Natural killer cell treated with Interleukin-12 subunit alpha and Interleukin-12 subunit beta and Interleukin-15 and Interleukin-18, amount 100 ng/mL, for 72 hours (primary cell): ENCODE results near the gene LACTBL1. TPM values are rescaled to one million over a fixed set of nuclear protein-coding genes. Genes with fewer than 3 reads are reported as not detected.
A peak's percentile ranks its signal among the peaks of the same experiment; 100 is the strongest.

ENCODE experiments used
- ATAC-seq, 2 donors: fragments of 150-1000 bp; cut with Tn5 transposase in 1 of 2; sonication (Bioruptor Pico), chemical (Tn5 transposase) in 1 of 2; 2 replicates each; pipeline ENCODE4 v1.10.0; 2021
- DNase-seq: peaks from one replicate; pipeline ENCODE4 v3.0.0; 2022; ENCODE audit warnings: low spot score
- H3K27ac Mint-ChIP-seq, 2 donors: 1 replicate in 1 of 2; 2 replicates in 1 of 2; pipeline ENCODE4 v1.8.0; 2022; ENCODE audit warnings: mixed read lengths in 2 of 2, mild to moderate bottlenecking in 1 of 2, moderate library complexity in 1 of 2
- H3K27me3 Mint-ChIP-seq, 2 donors: 1 replicate in 1 of 2; 2 replicates in 1 of 2; pipeline ENCODE4 v1.8.0; 2022; ENCODE audit warnings: mixed read lengths in 2 of 2
- H3K36me3 Mint-ChIP-seq: one replicate; pipeline ENCODE4 v1.8.0; 2022; ENCODE audit warnings: mixed read lengths
- H3K4me1 Mint-ChIP-seq, 2 donors: 1 replicate in 1 of 2; 2 replicates in 1 of 2; pipeline ENCODE4 v1.8.0; 2022; ENCODE audit warnings: low read depth in 2 of 2, mixed read lengths in 2 of 2, mild to moderate bottlenecking in 1 of 2
- H3K4me3 Mint-ChIP-seq: one replicate; pipeline ENCODE4 v1.8.0; 2022; ENCODE audit warnings: mixed read lengths
- H3K9me3 Mint-ChIP-seq: 2 replicates; pipeline ENCODE4 v1.8.0; 2022; ENCODE audit warnings: mixed read lengths
- total RNA-seq, 2 donors: library from RNA; stranded (reverse); gene quantifications; one replicate each; pipeline ENCODE4 v1.2.3, GENCODE V29; 2022

Gene LACTBL1
- total RNA-seq, 2 donors from 2014 or later: not detected

- H3K27ac Mint-ChIP-seq: no peak overlapping the region
- H3K4me1 Mint-ChIP-seq: no peaks in the 10 kb centered on the region
- peaks cover 38 to 50% of the 10 kb centered on the region in 2 donors for H3K27me3 Mint-ChIP-seq
- DNase-seq (no peak), ATAC-seq (no peak)
- no peaks in the 10 kb centered on the region for H3K36me3 Mint-ChIP-seq
- no peaks in the 10 kb centered on the region for H3K9me3 Mint-ChIP-seq
- no peak overlapping the region for H3K4me3 Mint-ChIP-seq
Measured at GRCh38 chr1:22969304-22969709, 3.4 kb downstream of the LACTBL1 start.

- Mint-ChIP-seq H3K27ac (no peak overlapping the region), H3K27me3 (peaks cover 38 to 50% of the 10 kb centered on the region in 2 donors), H3K4me3 (no peak overlapping the region), H3K36me3 (no peaks in the 10 kb centered on the region), H3K9me3 (no peaks in the 10 kb centered on the region), H3K4me1 (no peaks in the 10 kb centered on the region)
- DNase-seq (no peak), ATAC-seq (no peak)
Measured at GRCh38 chr1:22967833-22968232, 4.8 kb downstream of the LACTBL1 start.

GRCh38 chr1:22966309-22966708 lies 6.4 kb downstream of the LACTBL1 start:
- H3K9me3 Mint-ChIP-seq: no peaks in the 10 kb centered on the region
- no peaks in the 10 kb centered on the region for H3K36me3 Mint-ChIP-seq
- no peak for ATAC-seq
- H3K27ac Mint-ChIP-seq: no peak overlapping the region
- H3K27me3 Mint-ChIP-seq: peaks cover 28 to 40% of the 10 kb centered on the region in 2 donors
- DNase-seq: no peak
- H3K4me1 Mint-ChIP-seq: no peaks in the 10 kb centered on the region
- no peak overlapping the region for H3K4me3 Mint-ChIP-seq

GRCh38 chr1:22963044-22963677 lies 9.5 kb downstream of the LACTBL1 start:
- no peaks in the 10 kb centered on the region for H3K9me3 Mint-ChIP-seq
- ATAC-seq (no peak), DNase-seq (no peak)
- no peak overlapping the region for H3K4me3 Mint-ChIP-seq
- H3K27ac Mint-ChIP-seq: no peak overlapping the region
- peaks cover 9 to 14% of the 10 kb centered on the region in 2 donors for H3K27me3 Mint-ChIP-seq
- H3K36me3 Mint-ChIP-seq: no peaks in the 10 kb centered on the region
- H3K4me1 Mint-ChIP-seq: no peaks in the 10 kb centered on the region

GRCh38 chr1:22962558-22962957 lies 10.1 kb downstream of the LACTBL1 start:
- ATAC-seq: no peak
- no peak for DNase-seq
- Mint-ChIP-seq H3K36me3 (no peaks in the 10 kb centered on the region), H3K27me3 (peaks cover 6 to 9% of the 10 kb centered on the region in 2 donors), H3K4me3 (no peak overlapping the region), H3K9me3 (no peaks in the 10 kb centered on the region), H3K27ac (no peak overlapping the region), H3K4me1 (no peaks in the 10 kb centered on the region)

DNA sequence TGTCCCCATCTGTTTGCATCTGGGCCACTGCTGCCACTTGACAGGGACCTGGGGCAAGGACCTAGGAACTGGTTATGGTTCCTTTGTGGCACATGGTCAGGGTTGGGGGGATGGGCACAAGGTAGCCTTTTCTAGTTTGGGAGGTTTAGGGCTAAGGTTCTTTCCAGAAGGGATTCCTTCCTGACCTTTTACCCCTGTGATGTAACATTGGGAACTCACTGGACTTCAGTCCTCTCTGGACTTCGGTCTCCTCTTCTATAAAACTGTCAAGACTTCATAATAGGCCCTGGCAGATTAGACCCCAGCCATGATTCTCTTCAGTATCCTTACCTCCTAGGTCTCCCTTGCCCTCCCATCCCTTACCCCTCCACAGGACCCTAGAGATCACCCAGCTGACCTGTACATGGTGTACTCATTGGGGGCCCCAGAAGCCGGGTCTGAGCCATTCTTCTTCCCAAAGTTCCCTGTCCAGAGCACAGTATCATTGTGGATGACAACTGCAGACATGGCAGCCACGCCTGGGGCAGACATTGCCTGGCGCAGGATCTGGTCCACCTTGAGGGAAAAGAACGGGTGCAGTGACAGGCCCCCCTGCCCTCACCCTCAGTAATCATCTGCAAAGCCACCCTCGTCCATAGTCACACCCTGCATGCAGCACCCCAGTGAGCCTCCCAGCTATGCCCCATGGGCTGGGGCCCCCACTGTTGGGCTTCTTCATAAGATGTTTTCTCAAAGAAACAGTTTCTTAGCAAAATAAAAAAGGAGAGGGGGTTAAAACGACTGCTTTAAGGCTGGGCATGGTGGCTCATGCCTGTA lies 12.9 kb downstream of the LACTBL1 start:
- Mint-ChIP-seq H3K27me3 (peaks cover 0 to 4% of the 10 kb centered on the region in 2 donors), H3K36me3 (no peaks in the 10 kb centered on the region), H3K27ac (no peak overlapping the region), H3K9me3 (no peaks in the 10 kb centered on the region), H3K4me3 (no peak overlapping the region), H3K4me1 (no peaks in the 10 kb centered on the region)
- no peak for ATAC-seq
- DNase-seq: no peak

DNA sequence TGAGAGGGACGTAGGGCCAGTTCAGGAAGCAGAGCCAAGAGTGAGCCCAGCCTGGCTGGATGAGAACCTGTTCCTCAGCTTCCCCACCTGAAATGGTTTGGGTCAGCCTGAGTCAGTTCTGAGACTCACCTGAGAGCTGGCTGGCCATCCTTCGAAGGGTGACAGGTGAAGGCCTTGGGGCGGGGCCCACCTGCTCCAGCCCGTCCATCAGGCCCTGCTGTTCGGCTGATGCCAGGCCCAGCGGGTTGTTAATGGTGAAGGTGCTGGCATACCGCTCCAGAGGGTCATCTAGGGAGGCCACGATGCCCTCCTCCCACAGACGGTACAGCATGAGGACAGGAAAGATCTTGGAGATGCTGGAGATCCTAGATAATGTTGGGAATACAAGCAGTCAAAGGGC lies 14.1 kb downstream of the LACTBL1 start:
- no peak for ATAC-seq
- H3K27me3 Mint-ChIP-seq: peaks cover 0 to 6% of the 10 kb centered on the region in 2 donors
- no peaks in the 10 kb centered on the region for H3K4me1 Mint-ChIP-seq
- H3K27ac Mint-ChIP-seq: no peak overlapping the region
- no peak for DNase-seq
- H3K36me3 Mint-ChIP-seq: no peaks in the 10 kb centered on the region
- no peaks in the 10 kb centered on the region for H3K9me3 Mint-ChIP-seq
- H3K4me3 Mint-ChIP-seq: no peak overlapping the region

GRCh38 chr1:22957066-22957465 lies 15.6 kb downstream of the LACTBL1 start:
- ATAC-seq (no peak), DNase-seq (no peak)
- Mint-ChIP-seq H3K36me3 (no peaks in the 10 kb centered on the region), H3K4me3 (no peak overlapping the region), H3K4me1 (no peaks in the 10 kb centered on the region), H3K9me3 (no peaks in the 10 kb centered on the region), H3K27me3 (peaks cover under 1 to 6% of the 10 kb centered on the region in 2 donors), H3K27ac (no peak overlapping the region)

DNA sequence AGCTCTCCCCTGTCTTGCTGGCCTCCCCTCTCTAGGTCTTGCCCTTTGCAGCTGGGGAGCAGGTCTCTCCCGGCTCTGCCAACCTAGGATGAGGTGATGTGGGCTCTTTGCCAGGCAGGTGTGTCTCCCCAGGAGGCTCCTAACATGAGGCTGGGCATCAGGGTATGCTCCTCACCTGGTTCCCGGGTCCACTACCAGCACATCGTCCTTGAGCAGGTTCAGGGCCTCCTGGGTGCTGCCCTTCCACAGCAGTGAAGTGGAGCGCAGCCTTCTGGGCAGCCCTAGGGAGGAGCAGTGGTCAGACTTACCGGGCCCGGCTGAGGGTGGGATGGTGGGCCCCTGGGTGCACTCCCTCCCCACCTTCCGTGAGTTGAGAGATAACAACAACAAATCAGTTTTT lies 17.5 kb downstream of the LACTBL1 start:
- no peaks in the 10 kb centered on the region for H3K4me1 Mint-ChIP-seq
- no peak overlapping the region for H3K27ac Mint-ChIP-seq
- H3K4me3 Mint-ChIP-seq: no peak overlapping the region
- H3K36me3 Mint-ChIP-seq: no peaks in the 10 kb centered on the region
- ATAC-seq: no peak
- H3K9me3 Mint-ChIP-seq: no peaks in the 10 kb centered on the region
- H3K27me3 Mint-ChIP-seq: peaks cover 8 to 16% of the 10 kb centered on the region in 2 donors
- DNase-seq: no peak

GRCh38 chr1:22953740-22954141 lies 18.9 kb downstream of the LACTBL1 start:
- no peak overlapping the region for H3K27ac Mint-ChIP-seq
- H3K9me3 Mint-ChIP-seq: no peaks in the 10 kb centered on the region
- peaks cover 8 to 19% of the 10 kb centered on the region in 2 donors for H3K27me3 Mint-ChIP-seq
- H3K36me3 Mint-ChIP-seq: no peaks in the 10 kb centered on the region
- no peak overlapping the region for H3K4me3 Mint-ChIP-seq
- peak in 1 of 2 donors; percentile 17 for ATAC-seq
- no peak for DNase-seq
- no peaks in the 10 kb centered on the region for H3K4me1 Mint-ChIP-seq

DNA sequence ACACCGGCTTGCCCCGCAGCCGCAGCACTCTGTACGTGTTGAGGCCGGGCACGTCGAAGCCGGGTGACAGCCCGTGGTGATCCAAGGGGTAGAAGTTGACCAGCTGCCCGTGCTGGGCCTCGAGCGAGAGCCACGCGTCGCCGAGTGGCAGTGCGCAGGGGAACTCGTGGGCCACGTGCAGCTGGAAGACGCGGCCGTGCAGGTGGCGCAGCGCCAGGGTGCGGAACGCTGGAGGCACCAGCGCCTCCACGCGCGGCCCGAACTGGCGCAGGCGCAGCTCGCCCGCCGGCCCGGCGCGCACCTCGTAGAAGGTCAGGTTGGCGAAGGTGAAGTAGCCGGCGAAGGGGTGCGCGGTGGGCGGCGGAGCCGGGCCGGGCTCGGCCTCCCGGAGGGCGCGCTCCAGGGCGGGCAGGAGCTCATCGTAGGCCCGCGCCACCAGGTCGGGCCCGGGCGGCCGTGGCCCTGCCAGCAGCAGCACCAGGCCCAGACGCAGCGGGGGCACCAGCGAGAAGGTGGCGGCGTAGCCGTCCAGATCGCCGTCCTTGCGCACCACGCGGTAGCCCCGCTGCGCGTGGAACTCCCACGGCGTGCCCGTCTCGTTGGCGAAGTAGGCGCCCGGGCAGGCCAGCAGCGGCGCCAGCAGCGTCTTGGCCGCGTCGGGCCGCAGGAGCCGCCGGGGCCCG lies 19.5 kb downstream of the LACTBL1 start:
- H3K4me3 Mint-ChIP-seq: no peak overlapping the region
- no peak for DNase-seq
- no peaks in the 10 kb centered on the region for H3K36me3 Mint-ChIP-seq
- no peaks in the 10 kb centered on the region for H3K9me3 Mint-ChIP-seq
- H3K27ac Mint-ChIP-seq: no peak overlapping the region
- no peaks in the 10 kb centered on the region for H3K4me1 Mint-ChIP-seq
- peak; percentile 31 to 46 for ATAC-seq
- H3K27me3 Mint-ChIP-seq: peaks cover 8 to 20% of the 10 kb centered on the region in 2 donors

- Mint-ChIP-seq H3K27me3 (peaks cover 8 to 23% of the 10 kb centered on the region in 2 donors), H3K27ac (no peak overlapping the region), H3K36me3 (no peaks in the 10 kb centered on the region), H3K4me1 (no peaks in the 10 kb centered on the region), H3K4me3 (no peak overlapping the region), H3K9me3 (no peaks in the 10 kb centered on the region)
- ATAC-seq: peak in 1 of 2 donors; percentile 11
- no peak for DNase-seq
Measured at GRCh38 chr1:22952694-22953056, 20.0 kb downstream of the LACTBL1 start.

DNA sequence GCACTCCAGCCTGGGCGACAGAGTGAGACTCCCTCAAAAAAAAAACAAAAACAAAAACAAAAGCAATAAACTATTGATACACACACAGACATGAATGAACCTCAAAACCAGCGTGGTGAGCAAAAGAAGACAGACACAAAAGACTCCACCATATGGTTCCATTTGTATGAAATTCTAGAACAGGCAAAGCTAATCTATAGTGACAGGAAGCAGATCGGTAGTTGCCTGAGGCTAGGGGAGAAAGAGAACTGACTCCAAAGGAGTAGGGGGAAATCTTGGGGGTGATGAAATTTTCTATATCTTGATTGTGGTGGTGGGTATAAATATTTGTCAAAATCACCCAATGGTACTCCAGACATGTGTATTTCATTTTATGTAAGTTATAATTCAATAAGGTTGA lies 20.9 kb downstream of the LACTBL1 start:
- H3K27me3 Mint-ChIP-seq: peaks cover 8 to 21% of the 10 kb centered on the region in 2 donors
- DNase-seq: no peak
- H3K4me3 Mint-ChIP-seq: no peak overlapping the region
- no peaks in the 10 kb centered on the region for H3K9me3 Mint-ChIP-seq
- no peak overlapping the region for H3K27ac Mint-ChIP-seq
- no peaks in the 10 kb centered on the region for H3K36me3 Mint-ChIP-seq
- H3K4me1 Mint-ChIP-seq: no peaks in the 10 kb centered on the region
- ATAC-seq: no peak

DNA sequence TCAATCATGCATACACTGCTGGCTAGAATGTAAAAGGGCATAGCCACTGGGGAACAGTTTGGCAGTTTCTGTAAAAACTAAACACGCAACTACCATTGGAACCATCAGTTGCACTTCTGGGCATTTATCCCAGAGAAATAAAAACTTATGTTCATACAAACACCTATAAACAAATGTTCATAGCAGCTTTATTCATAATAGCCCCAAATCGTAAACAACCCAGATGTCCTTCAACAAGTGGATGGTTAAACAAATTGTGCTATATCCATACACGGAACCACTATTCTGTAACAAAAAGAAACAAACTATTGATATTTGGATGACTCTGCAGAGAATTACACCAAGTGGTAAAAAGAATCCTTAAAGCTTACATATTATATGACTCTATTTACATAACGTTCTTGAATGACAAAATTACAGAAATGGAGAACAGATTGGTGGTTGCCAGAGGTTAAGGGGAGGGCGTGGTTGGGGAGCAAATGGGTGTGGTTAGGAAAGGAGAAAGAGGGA lies 22.8 kb downstream of the LACTBL1 start:
- H3K27me3 Mint-ChIP-seq: peaks cover 8 to 19% of the 10 kb centered on the region in 2 donors
- ATAC-seq (no peak), DNase-seq (no peak)
- H3K9me3 Mint-ChIP-seq: no peaks in the 10 kb centered on the region
- no peak overlapping the region for H3K27ac Mint-ChIP-seq
- no peak overlapping the region for H3K4me3 Mint-ChIP-seq
- H3K36me3 Mint-ChIP-seq: no peaks in the 10 kb centered on the region
- H3K4me1 Mint-ChIP-seq: no peaks in the 10 kb centered on the region
